NT2/D1 (cell line): Measurements from ENCODE around the gene SYS1.

Source experiments
- SUZ12 ChIP-seq: IDR thresholded peaks from 2 replicates; pipeline ENCODE4 v1.6.1; 2011; ENCODE audit not compliant: insufficient read length, insufficient read depth; ENCODE audit errors: extremely low read depth
- YY1 ChIP-seq: IDR thresholded peaks from 2 replicates; pipeline ENCODE4 v1.6.1; 2011; ENCODE audit not compliant: insufficient read length, insufficient read depth
- ZNF274 ChIP-seq: IDR thresholded peaks from 2 replicates; pipeline ENCODE4 v1.6.1; 2011; ENCODE audit warnings: mild to moderate bottlenecking, low read depth, low read length

- TF ChIP-seq ZNF274 (no peak), YY1 (no peak), SUZ12 (no peak)
Measured at GRCh38 chr20:45390931-45391330, 28.0 kb downstream of the SYS1 start.
